ENCODE measurements around the gene NKAPL. TPM values are rescaled to one million over a fixed set of nuclear protein-coding genes. Genes with fewer than 3 reads are reported as not detected.

The NKAPL gene
- total and polyA plus RNA-seq, 10 of the 15 experiments (the other 5 are each of a cell fraction or from before 2014, with no cell fraction given), result 0.10 to 0.48 (median 0.19) TPM; not detected in 1

- H3K4me3 ChIP-seq, result peak overlapping the region; percentile 71; the same call in 1 of the 2 replicates
- FAIRE-seq (no peak), ATAC-seq (no peak), DNase-seq (ENCODE audit: low read depth, low spot score) (no peak)
- ChIA-PET CTCF (interaction anchor here (0.9 to 1.3 kb wide), 3 partner anchors 28 to 103 kb away, joined by 3 to 4 read pairs (median 3); partner anchors contain the start of gene ZKSCAN4), RAD21 (ENCODE audit: unreplicated experiment) (interaction anchor here (0.9 to 3.2 kb wide), 4 partner anchors 13 to 139 kb away, joined by 3 to 14 read pairs (median 6); partner anchors contain the start of genes ZKSCAN3, ZKSCAN8 and ZSCAN26), POLR2A (interaction anchor here (0.7 to 2.0 kb wide), 6 partner anchors 10 to 57 kb away, joined by 3 to 6 read pairs (median 4); partner anchors contain the start of genes ZKSCAN4 and ZSCAN31), SMC1A (ENCODE audit: uncharacterized antibody, unreplicated experiment) (interaction anchor here (1.0 to 4.9 kb wide), 9 partner anchors 9 to 75 kb away, joined by 3 to 27 read pairs (median 4); partner anchors contain the start of genes ZKSCAN3, ZKSCAN4, ZSCAN26 and ZSCAN31)
- BruUV-seq (replicated peaks), result no TSS peak
- H3K4me1 ChIP-seq (ENCODE audit: control insufficient read depth, insufficient read depth, low read length), result no peaks in the 10 kb centered on the region
- H4K20me1 ChIP-seq (ENCODE audit: control insufficient read depth, insufficient read depth), result no peaks in the 10 kb centered on the region
- H3K9me3 ChIP-seq (replicated peaks; ENCODE audit: control insufficient read depth, insufficient read depth, low read length), result peaks cover 1% of the 10 kb centered on the region; the same call in 1 of the 3 replicates
- no peak for TF ChIP-seq DPF2 (IDR thresholded peaks at IDR 0.05)
- no peak for TF ChIP-seq BMI1 (IDR thresholded peaks at IDR 0.05; ENCODE audit: borderline replicate concordance)
- H3K79me2 ChIP-seq (ENCODE audit: control insufficient read depth, insufficient read depth, low read length), result no peaks in the 10 kb centered on the region
- H3K36me3 ChIP-seq (ENCODE audit: control insufficient read depth in 2 of 2, insufficient read depth in 2 of 2, low read length in 1 of 2), result peaks cover 0 to 6% of the 10 kb centered on the region in 2 experiments; a peak in 2 of 4 replicates
- H3K27ac ChIP-seq (ENCODE audit: control insufficient read depth, insufficient read depth), result no peak overlapping the region
- peak overlapping the region; percentile 85 for H3K4me2 ChIP-seq (ENCODE audit: control insufficient read depth, insufficient read depth)
- H2AFZ ChIP-seq (ENCODE audit: control insufficient read depth, low read depth, low read length), result peak overlapping the region; percentile 88
- intact Hi-C loops (cut with micrococcal nuclease; ENCODE audit: unreplicated experiment), result loop anchor here (5.0 kb wide), 1 partner anchor 67 kb away; the partner anchor contains the start of gene ZKSCAN3
- 49% methylated on average over 3 of the region's 3 CpGs for WGBS (ENCODE audit: insufficient coverage, insufficient replicate concordance, low lambda C conversion rate, missing lambda C conversion rate)
- H3K27me3 ChIP-seq (replicated peaks in 1 of 2; ENCODE audit: control insufficient read depth in 2 of 2, insufficient read depth in 2 of 2, low read length in 1 of 2), result no peaks in the 10 kb centered on the region
- in situ Hi-C loops (cut with MboI), result no loop called here
- peak overlapping the region; percentile 69 for H3K9ac ChIP-seq (ENCODE audit: control insufficient read depth, insufficient read depth, low read length)
Observed at GRCh38 chr6:28280595-28281287, 21.6 kb downstream of the NKAPL start.
